Erythroblast (primary cell): Measurements from ENCODE around the gene CKAP2.
"Not testable (repeated sequence)": the region's sequence is repeated elsewhere in the genome, so short reads cannot be mapped to it uniquely, and the experiment has no call there.

Source experiments
- GATA1 ChIP-seq: IDR thresholded peaks from 2 replicates; pipeline ENCODE4 v1.6.1; 2011; ENCODE audit warnings: low read depth, mild to moderate bottlenecking, control low read depth, low read length, moderate library complexity
- POLR2A ChIP-seq: IDR thresholded peaks from 2 replicates; pipeline ENCODE4 v1.6.1; 2011; ENCODE audit warnings: mild to moderate bottlenecking, low read length

- not testable (repeated sequence) for TF ChIP-seq POLR2A, GATA1
Observed at GRCh38 chr13:52497979-52498378, 42.7 kb downstream of the CKAP2 start.
